HT-29 (cell line): ENCODE data around the gene WDFY4. TPM values are rescaled to one million over a fixed set of nuclear protein-coding genes. Genes with fewer than 3 reads are reported as not detected.

Experiments used
- DNase-seq: peaks from one replicate; pipeline ENCODE4 v3.0.0-alpha.2; 2015; ENCODE audit warnings: low spot score
- total RNA-seq: library from RNA; depleted of rRNA; stranded (reverse); fragments of >200 nt; shearing (Covaris generic); gene quantifications from 2 replicates; pipeline ENCODE4 v1.2.3, GENCODE V29; 2014

WDFY4 gene
- total RNA-seq, 1 experiment from 2014 or later, result 0.10 TPM

- no peak for DNase-seq
Measured at GRCh38 chr10:48904861-48905260, 220.2 kb downstream of the WDFY4 start.

- DNase-seq, result no peak
Measured at GRCh38 chr10:48905311-48905710, 220.6 kb downstream of the WDFY4 start.

GRCh38 chr10:48906841-48907240, 222.2 kb downstream of the WDFY4 start:
- DNase-seq, result no peak

GRCh38 chr10:48907730-48908129, 223.1 kb downstream of the WDFY4 start:
- no peak for DNase-seq

- DNase-seq, result no peak
Measured at GRCh38 chr10:48910548-48910947, 225.9 kb downstream of the WDFY4 start.

- DNase-seq, result no peak
Measured at GRCh38 chr10:48913674-48914073, 229.0 kb downstream of the WDFY4 start.

GRCh38 chr10:48923748-48924147, 239.1 kb downstream of the WDFY4 start:
- DNase-seq, result no peak

- DNase-seq, result no peak
Measured at GRCh38 chr10:48924988-48925387, 240.3 kb downstream of the WDFY4 start.

GRCh38 chr10:48926255-48926654, 241.6 kb downstream of the WDFY4 start:
- no peak for DNase-seq

GRCh38 chr10:48926764-48927540, 242.3 kb downstream of the WDFY4 start:
- no peak for DNase-seq

- no peak for DNase-seq
Measured at GRCh38 chr10:48929413-48929990, 244.8 kb downstream of the WDFY4 start.

GRCh38 chr10:48931188-48931587, 246.5 kb downstream of the WDFY4 start:
- no peak for DNase-seq

- no peak for DNase-seq
Measured at GRCh38 chr10:48932831-48933664, 248.4 kb downstream of the WDFY4 start.

GRCh38 chr10:48934672-48935501, 250.2 kb downstream of the WDFY4 start:
- no peak for DNase-seq

GRCh38 chr10:48935577-48935976, 250.9 kb downstream of the WDFY4 start:
- no peak for DNase-seq

- DNase-seq, result no peak
Measured at GRCh38 chr10:48937796-48938195, 253.1 kb downstream of the WDFY4 start.

- DNase-seq, result no peak
Measured at GRCh38 chr10:48938281-48938680, 253.6 kb downstream of the WDFY4 start.

- DNase-seq, result no peak
Measured at GRCh38 chr10:48938990-48939536, 254.4 kb downstream of the WDFY4 start.

- DNase-seq, result no peak
Measured at GRCh38 chr10:48939790-48940325, 255.2 kb downstream of the WDFY4 start, which contains the start of gene LRRC18. Gene LRRC18 (minus strand): TSS chr10:48939840. CDS start chr10:48914155, 25,685 bp downstream.

GRCh38 chr10:48940372-48940771, 255.7 kb downstream of the WDFY4 start:
- no peak for DNase-seq

- no peak for DNase-seq
Measured at GRCh38 chr10:48940958-48941357, 256.3 kb downstream of the WDFY4 start.
